Stimulated activated CD8-positive, alpha-beta memory T cell treated with anti-CD3 and anti-CD28 coated beads, Interleukin-15, amount 100 ng/mL, for 24 hours (primary cell): ENCODE data around the gene KLF7.

ENCODE experiments used
- DNase-seq: peaks from one replicate; pipeline ENCODE4 v3.0.0-alpha.2; 2020; ENCODE audit warnings: low read depth

Gene KLF7

GRCh38 chr2:207165121-207166038 is at the start of gene KLF7:
TSS of gene KLF7 (minus strand) at chr2:207165948. CDS start at chr2:207165568, 380 bp downstream.
- no peak for DNase-seq

GRCh38 chr2:207215308-207215707 is 49.6 kb upstream of the KLF7 start:
- no peak for DNase-seq

- no peak for DNase-seq
Observed at GRCh38 chr2:207214446-207214845, 48.7 kb upstream of the KLF7 start.

- no peak for DNase-seq
Observed at GRCh38 chr2:207206011-207206410, 40.3 kb upstream of the KLF7 start.

GRCh38 chr2:207205173-207205957 is 39.6 kb upstream of the KLF7 start:
- DNase-seq: no peak

- no peak for DNase-seq
Observed at GRCh38 chr2:207203056-207203455, 37.3 kb upstream of the KLF7 start.

GRCh38 chr2:207202645-207203044 is 36.9 kb upstream of the KLF7 start:
- DNase-seq: no peak

GRCh38 chr2:207201416-207201815 is 35.7 kb upstream of the KLF7 start:
- DNase-seq: no peak

GRCh38 chr2:207200136-207200535 is 34.4 kb upstream of the KLF7 start:
- no peak for DNase-seq

GRCh38 chr2:207194028-207194427 is 28.3 kb upstream of the KLF7 start:
- DNase-seq: no peak

GRCh38 chr2:207188626-207189419 is 23.1 kb upstream of the KLF7 start:
- DNase-seq: no peak

GRCh38 chr2:207185372-207185771 is 19.6 kb upstream of the KLF7 start:
- no peak for DNase-seq

- DNase-seq: no peak
Observed at GRCh38 chr2:207184768-207185167, 19.0 kb upstream of the KLF7 start.

GRCh38 chr2:207184348-207184747 is 18.6 kb upstream of the KLF7 start:
- no peak for DNase-seq

GRCh38 chr2:207183506-207183905 is 17.8 kb upstream of the KLF7 start:
- DNase-seq: no peak

GRCh38 chr2:207182911-207183310 is 17.2 kb upstream of the KLF7 start:
- no peak for DNase-seq

GRCh38 chr2:207181526-207182274 is 16.0 kb upstream of the KLF7 start:
- no peak for DNase-seq

GRCh38 chr2:207180741-207181140 is 15.0 kb upstream of the KLF7 start:
- DNase-seq: no peak

GRCh38 chr2:207176247-207176646 is 10.5 kb upstream of the KLF7 start:
- DNase-seq: no peak

- no peak for DNase-seq
Observed at GRCh38 chr2:207173641-207174040, 7.9 kb upstream of the KLF7 start.

GRCh38 chr2:207167099-207167923 is 1.6 kb upstream of the KLF7 start:
- no peak for DNase-seq
